GM21619 (cell line): ENCODE data around the gene XKR3.
"Not testable (repeated sequence)": the region's sequence is repeated elsewhere in the genome, so short reads cannot be mapped to it uniquely, and the experiment has no call there.

Experiments
- ATAC-seq: cut with Tn5 transposase; IDR thresholded peaks from one replicate; pipeline ENCODE4 v1.9.1; 2021; ENCODE audit not compliant: unreplicated experiment

XKR3 gene

GRCh38 chr22:16748160-16748929 is 76.9 kb downstream of the XKR3 start:
- ATAC-seq = not testable (repeated sequence)

- ATAC-seq = not testable (repeated sequence)
These were observed 77.7 kb downstream of the XKR3 start for GRCh38 chr22:16747266-16748159.

- not testable (repeated sequence) for ATAC-seq
These were observed 90.9 kb downstream of the XKR3 start for GRCh38 chr22:16734271-16734670.
